HFF-Myc (cell line): Measurements from ENCODE around the gene ATL2.
"Not testable (repeated sequence)": the region's sequence is repeated elsewhere in the genome, so short reads cannot be mapped to it uniquely, and the experiment has no call there.

Experiments
- DNase-seq: peaks from one replicate; pipeline ENCODE4 v3.0.0-alpha.2; 2011; ENCODE audit warnings: low read depth; ENCODE audit errors: extremely low read depth
- H3K4me3 ChIP-seq: replicated peaks from 2 replicates; pipeline ENCODE4 v1.5.1; 2011; ENCODE audit warnings: low read depth, mild to moderate bottlenecking, control low read depth, low read length
- TF ChIP-seq, protein P1 (sequence below): IDR thresholded peaks from 2 replicates; pipeline ENCODE4 v1.5.1; 2012; ENCODE audit warnings: mild to moderate bottlenecking, low read depth, low read length, control low read depth; ENCODE audit errors: missing control alignments

Gene ATL2

DNA sequence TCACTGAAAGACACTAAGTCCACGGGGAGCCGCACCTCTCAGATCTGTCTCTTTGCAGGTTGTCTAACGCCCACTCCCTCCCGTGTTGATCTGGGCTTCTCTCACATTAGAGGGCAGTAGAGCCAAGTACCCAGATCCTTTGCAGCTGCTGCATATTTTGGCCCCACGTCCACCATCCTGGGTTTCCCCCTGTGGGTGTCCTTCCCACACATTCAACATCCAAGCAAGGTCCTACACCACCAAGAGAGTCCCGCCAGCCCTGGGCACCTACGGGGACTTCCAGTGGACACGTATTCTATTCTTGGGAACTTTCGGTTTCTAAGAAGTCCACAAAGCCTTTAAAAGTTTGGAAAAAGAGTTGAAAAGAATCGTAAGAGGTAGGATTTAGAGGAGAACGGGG, 116.6 kb downstream of the ATL2 start:
- DNase-seq = no peak
- H3K4me3 ChIP-seq = no peak overlapping the region
- TF ChIP-seq, protein P1, sequence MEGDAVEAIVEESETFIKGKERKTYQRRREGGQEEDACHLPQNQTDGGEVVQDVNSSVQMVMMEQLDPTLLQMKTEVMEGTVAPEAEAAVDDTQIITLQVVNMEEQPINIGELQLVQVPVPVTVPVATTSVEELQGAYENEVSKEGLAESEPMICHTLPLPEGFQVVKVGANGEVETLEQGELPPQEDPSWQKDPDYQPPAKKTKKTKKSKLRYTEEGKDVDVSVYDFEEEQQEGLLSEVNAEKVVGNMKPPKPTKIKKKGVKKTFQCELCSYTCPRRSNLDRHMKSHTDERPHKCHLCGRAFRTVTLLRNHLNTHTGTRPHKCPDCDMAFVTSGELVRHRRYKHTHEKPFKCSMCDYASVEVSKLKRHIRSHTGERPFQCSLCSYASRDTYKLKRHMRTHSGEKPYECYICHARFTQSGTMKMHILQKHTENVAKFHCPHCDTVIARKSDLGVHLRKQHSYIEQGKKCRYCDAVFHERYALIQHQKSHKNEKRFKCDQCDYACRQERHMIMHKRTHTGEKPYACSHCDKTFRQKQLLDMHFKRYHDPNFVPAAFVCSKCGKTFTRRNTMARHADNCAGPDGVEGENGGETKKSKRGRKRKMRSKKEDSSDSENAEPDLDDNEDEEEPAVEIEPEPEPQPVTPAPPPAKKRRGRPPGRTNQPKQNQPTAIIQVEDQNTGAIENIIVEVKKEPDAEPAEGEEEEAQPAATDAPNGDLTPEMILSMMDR = no peak

DNA sequence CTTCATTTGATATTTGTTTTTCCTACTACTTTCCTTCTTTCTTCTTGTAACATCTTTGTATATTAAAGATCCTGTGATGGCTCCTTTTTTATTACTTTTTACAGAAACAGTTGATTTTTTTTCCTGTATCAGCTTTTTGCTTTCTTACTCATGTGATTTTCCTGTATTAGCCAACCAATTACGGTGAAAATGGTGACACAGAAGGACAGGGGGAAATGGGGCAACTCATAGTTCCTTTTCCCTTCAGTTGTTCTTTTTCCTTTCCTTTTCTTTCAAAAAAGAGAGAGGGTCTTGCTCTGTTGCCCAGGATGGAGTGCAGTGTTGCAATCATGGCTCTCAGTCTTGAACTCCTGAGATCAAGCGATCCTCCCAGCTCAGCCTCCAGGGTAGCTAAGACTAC, 117.8 kb downstream of the ATL2 start:
- TF ChIP-seq, protein P1 = no peak
- no peak overlapping the region for H3K4me3 ChIP-seq
- DNase-seq = no peak

DNA sequence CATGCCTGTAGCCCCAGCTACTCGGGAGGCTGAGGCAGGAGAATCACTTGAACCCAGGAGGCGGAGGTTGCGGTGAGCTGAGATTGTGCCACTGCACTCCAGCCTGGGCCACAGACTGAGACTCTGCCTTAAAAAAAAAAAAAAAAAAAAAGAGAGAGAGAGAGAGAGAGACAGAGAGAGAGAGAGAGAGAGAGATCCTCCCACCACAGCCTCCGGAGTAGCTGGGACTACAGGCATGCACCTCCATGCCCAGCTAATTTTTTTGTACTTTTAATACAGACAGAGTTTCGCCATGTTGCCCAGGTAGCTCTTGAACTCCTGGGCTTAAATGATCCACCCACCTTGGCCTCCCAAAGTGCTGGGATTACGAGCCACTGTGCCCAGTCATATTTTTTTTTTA, 119.4 kb downstream of the ATL2 start:
- not testable (repeated sequence) for H3K4me3 ChIP-seq, DNase-seq

DNA sequence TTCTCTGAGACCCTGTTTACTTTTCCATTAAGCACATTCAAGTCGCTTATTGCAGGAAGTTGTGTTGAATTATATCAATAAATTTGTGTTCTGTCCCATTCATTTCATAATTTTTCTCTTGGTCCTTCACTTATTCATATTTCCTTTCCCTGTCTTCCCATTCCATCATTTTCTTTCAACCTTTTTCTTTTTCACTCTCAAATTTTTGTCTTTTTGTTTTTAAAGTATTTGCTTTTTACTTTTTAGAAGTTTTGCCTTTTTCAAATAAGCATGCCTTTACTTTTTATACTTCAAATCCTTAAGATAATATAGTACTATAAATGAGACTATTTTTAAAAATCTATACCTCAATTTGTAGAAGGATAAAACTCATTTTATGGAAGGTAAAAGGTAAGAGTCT, 120.5 kb downstream of the ATL2 start:
- TF ChIP-seq, protein P1 = no peak
- H3K4me3 ChIP-seq = no peak overlapping the region
- DNase-seq = no peak

DNA sequence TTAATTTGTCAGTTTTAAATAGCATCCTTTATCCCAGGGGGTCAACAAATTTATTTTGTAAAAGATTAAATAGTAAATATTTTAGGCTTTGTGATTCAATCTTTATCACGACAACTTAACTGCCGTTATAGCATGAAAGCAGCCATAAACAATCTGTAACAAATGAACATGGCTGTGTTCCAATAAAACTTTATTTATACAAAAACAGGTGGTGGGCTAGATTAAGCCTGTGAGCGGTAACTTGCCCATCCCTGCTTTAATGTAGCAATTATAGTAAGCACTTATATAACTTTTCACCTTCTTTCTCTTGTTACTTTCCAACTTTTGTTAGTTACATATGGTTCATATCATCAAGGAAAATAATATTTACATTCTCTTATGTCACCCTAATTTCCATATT, 121.9 kb downstream of the ATL2 start:
- TF ChIP-seq, protein P1 = no peak
- H3K4me3 ChIP-seq = no peak overlapping the region
- no peak for DNase-seq

DNA sequence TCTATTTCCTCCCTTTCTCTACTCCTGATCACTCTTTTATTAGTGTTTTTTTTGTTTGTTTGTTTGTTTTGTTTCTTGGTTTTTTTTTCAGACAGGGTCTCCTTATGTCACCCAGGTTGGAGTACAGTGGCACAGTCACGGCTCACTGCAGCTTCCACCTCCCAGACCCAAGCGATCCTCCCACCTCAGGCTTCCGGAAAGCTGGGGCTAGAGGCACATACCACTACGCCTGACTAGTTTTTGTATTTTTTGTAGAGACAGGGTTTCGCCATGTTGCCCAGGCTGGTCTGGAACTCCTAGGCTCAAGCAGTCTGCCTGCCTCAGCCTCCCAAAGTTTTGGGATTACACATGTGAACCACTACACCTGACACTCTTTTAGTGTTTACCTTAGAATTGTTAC, 122.3 kb downstream of the ATL2 start:
- TF ChIP-seq, protein P1 = no peak
- H3K4me3 ChIP-seq = no peak overlapping the region
- DNase-seq = no peak

DNA sequence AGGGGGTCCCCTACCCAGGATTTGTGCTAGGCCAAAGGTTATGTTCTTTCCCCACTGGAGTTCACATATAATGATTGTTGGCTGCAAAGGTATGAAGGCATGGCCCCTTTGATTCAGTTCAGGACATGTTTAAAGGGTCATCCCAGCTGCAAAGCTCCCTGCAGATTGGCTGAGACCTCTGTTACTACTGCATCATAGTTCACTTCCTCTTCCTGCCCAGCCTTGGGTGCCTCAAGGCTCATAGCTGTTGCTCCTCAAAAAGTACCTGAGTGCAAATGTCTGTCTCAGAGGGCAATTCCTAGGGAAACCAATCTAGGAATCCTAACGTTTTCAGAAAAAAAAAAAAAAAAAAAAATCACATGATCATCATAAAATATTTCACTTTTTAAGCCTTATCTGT, 125.1 kb downstream of the ATL2 start:
- H3K4me3 ChIP-seq = no peak overlapping the region
- TF ChIP-seq, protein P1 = no peak
- no peak for DNase-seq

DNA sequence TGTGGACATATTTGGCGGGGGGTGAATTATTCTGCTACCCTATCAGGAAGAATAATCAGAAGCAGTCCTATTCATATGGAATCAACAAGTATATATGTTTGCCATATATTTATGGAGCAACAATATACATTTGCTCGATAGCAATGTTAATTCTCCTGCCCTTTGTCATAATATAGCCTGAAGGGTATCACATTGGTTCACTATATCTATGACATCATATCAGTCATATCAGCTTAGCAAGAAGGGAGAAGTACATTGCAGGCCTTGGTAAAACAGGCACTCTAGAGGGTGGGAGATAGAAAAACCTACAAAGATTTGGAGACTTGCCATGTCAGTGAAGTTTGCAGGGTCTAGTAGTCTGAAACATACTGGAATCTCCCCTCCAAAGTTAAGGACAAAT, 128.4 kb downstream of the ATL2 start:
- TF ChIP-seq, protein P1 = no peak
- H3K4me3 ChIP-seq = no peak overlapping the region
- DNase-seq = no peak
